Ovary (tissue), 9 donors: ENCODE results near the gene VCAN. TPM values are rescaled to one million over a fixed set of nuclear protein-coding genes. Genes with fewer than 3 reads are reported as not detected.

Experiments used
- DNase-seq, 5 donors: peaks; one replicate each; pipeline ENCODE4 v3.0.0-alpha.2; 2019 to 2020
- H3K27ac ChIP-seq, 2 donors: fragments of 200-600 bp; one replicate each; pipeline versions ENCODE4 v1.5.1 to v1.8.0; 2019 to 2022
- H3K27me3 ChIP-seq: fragments of 200-600 bp; one replicate; pipeline ENCODE4 v1.8.0; 2022
- H3K36me3 ChIP-seq: fragments of 200-600 bp; sonication (generic); one replicate; pipeline ENCODE4 v1.5.1; 2019
- H3K4me1 ChIP-seq: one replicate; pipeline ENCODE4 v1.8.1; 2013; ENCODE audit warnings: mild to moderate bottlenecking, moderate library complexity; ENCODE audit not compliant: insufficient read depth
- H3K4me3 ChIP-seq: fragments of 200-600 bp; sonication (generic); one replicate; pipeline ENCODE4 v1.5.1; 2017
- H3K9me3 ChIP-seq, 2 donors: fragments of 200-600 bp in 1 of 2; sonication (generic) in 1 of 2; one replicate each; pipeline versions ENCODE4 v1.5.1 to v1.8.1; 2013 to 2019; ENCODE audit warnings: mild to moderate bottlenecking in 1 of 2, moderate library complexity in 1 of 2
- CTCF ChIP-seq, 3 donors: fragments of 450-650 bp in 2 of 3; fragments of 200-600 bp in 1 of 3; IDR thresholded peaks; one replicate each; pipeline versions ENCODE4 v1.5.1 to v1.8.0; 2016 to 2022; ENCODE audit warnings: antibody characterized with exemption in 3 of 3, mild to moderate bottlenecking in 1 of 3
- EP300 ChIP-seq: sonication (generic); formaldehyde crosslinking; IDR thresholded peaks from one replicate; pipeline ENCODE4 v1.6.1; 2017; ENCODE audit warnings: antibody characterized with exemption
- POLR2A ChIP-seq: fragments of 450-650 bp; IDR thresholded peaks from one replicate; pipeline ENCODE4 v1.6.1; 2017; ENCODE audit warnings: antibody characterized with exemption, mild to moderate bottlenecking, moderate library complexity
- WGBS, 3 donors: extraction: QIAGEN DNeasy Blood & Tissue Kit in 1 of 3; methylation state at CpG; one replicate each; pipeline versions ENCODE4 v1.1.5 to v1.1.7; 2013 to 2017; 5-methylcytosine and 5-hydroxymethylcytosine counted together
- intact Hi-C, 4 donors: fragments of 100-400 bp; cut with DNase I; formaldehyde crosslinking; loops; one replicate each; pipeline versions ENCODE4 v1.11.0 to v1.15.1; 2022 to 2023
- polyA plus RNA-seq, 2 donors: library from polyadenylated mRNA; stranded (reverse); fragments of 200-250 nt in 1 of 2; fragments of 350-450 nt in 1 of 2; fragmentation: Illumina TruSeq in 1 of 2; extraction: RNeasy Lipid Tissue Mini Kit (QIAGEN cat#74804) in 1 of 2; gene quantifications; one replicate each; pipeline ENCODE4 v1.2.3, GENCODE V29; 2013 to 2014
- total RNA-seq, 7 donors: library from RNA; depleted of rRNA in 2 of 7; stranded (reverse); fragments of >200 nt in 2 of 7; fragmentation: NEBNext Ultra II Directional in 3 of 7; extraction: Animal tissue kit (Norgen Biotek cat#: 25700) in 3 of 7; gene quantifications; one replicate each; pipeline versions ENCODE4 v1.1.0 to v1.2.4, GENCODE V29; 2016 to 2023
- donor health status: DM: no; HTN: no; CAD: no; lungs with moderate emphysema.
- donor health status: DM: no; HTN: no; CAD: no.
- donor health status: Bipolar disorder and iron deficiency.
- donor health status: DM: yes; HTN: yes; CAD: no.
- donor health status: DM: no; HTN: no; CAD: no.
- donor health status: DM: yes; HTN: yes; CAD: no.

VCAN gene
- total and polyA plus RNA-seq, 9 donors: 2.2 to 21.3 (median 7.3) TPM

GRCh38 chr5:83444445-83444844 is 27.1 kb upstream of the VCAN start:
- intact Hi-C loops: no loop called here
- 70 to 98% (median 95%) methylated on average over 2 of the region's 2 CpGs for WGBS, 3 donors
- H3K27ac ChIP-seq: no peak overlapping the region

GRCh38 chr5:83446253-83446947 is 25.1 kb upstream of the VCAN start:
- TF ChIP-seq CTCF (IDR thresholded peaks at IDR 0.05) (no peak), POLR2A (no peak), EP300 (no peak)
- Histone ChIP-seq H3K27me3 (no peaks in the 10 kb centered on the region), H3K27ac (no peak overlapping the region), H3K36me3 (no peaks in the 10 kb centered on the region), H3K9me3 (no peaks in the 10 kb centered on the region), H3K4me1 (no peaks in the 10 kb centered on the region), H3K4me3 (no peak overlapping the region)
- no peak for DNase-seq
- intact Hi-C loops: no loop called here
- 19 to 51% (median 26%) methylated on average over 4 of the region's 4 CpGs for WGBS, 3 donors

More at GRCh38 chr5:83444445-83444844, 27.1 kb upstream of the VCAN start:
- H3K27me3 ChIP-seq: no peaks in the 10 kb centered on the region
- no peaks in the 10 kb centered on the region for H3K4me1 ChIP-seq
- DNase-seq: no peak
- TF ChIP-seq EP300 (no peak), CTCF (IDR thresholded peaks at IDR 0.05) (no peak), POLR2A (no peak)
- no peak overlapping the region for H3K4me3 ChIP-seq
- H3K36me3 ChIP-seq: no peaks in the 10 kb centered on the region
- no peaks in the 10 kb centered on the region for H3K9me3 ChIP-seq

GRCh38 chr5:83447533-83447932 is 24.0 kb upstream of the VCAN start:
- no peaks in the 10 kb centered on the region for H3K4me1 ChIP-seq
- TF ChIP-seq POLR2A (no peak), CTCF (IDR thresholded peaks at IDR 0.05) (no peak), EP300 (no peak)
- DNase-seq: no peak
- H3K27me3 ChIP-seq: no peaks in the 10 kb centered on the region
- intact Hi-C loops: no loop called here
- WGBS, 3 donors: 93 to 95% (median 95%) methylated on average over 1 of the region's 1 CpG
- no peaks in the 10 kb centered on the region for H3K9me3 ChIP-seq
- no peaks in the 10 kb centered on the region for H3K36me3 ChIP-seq
- no peak overlapping the region for H3K4me3 ChIP-seq
- no peak overlapping the region for H3K27ac ChIP-seq

GRCh38 chr5:83450183-83450966 is 21.2 kb upstream of the VCAN start:
- Histone ChIP-seq H3K36me3 (no peaks in the 10 kb centered on the region), H3K27me3 (no peaks in the 10 kb centered on the region), H3K27ac (no peak overlapping the region), H3K4me1 (no peaks in the 10 kb centered on the region), H3K4me3 (no peak overlapping the region), H3K9me3 (no peaks in the 10 kb centered on the region)
- no peak for TF ChIP-seq EP300
- TF ChIP-seq POLR2A: no peak
- TF ChIP-seq CTCF (IDR thresholded peaks at IDR 0.05): no peak
- no peak for DNase-seq
- 59 to 75% (median 60%) methylated on average over 4 of the region's 4 CpGs for WGBS, 3 donors
- intact Hi-C loops: no loop called here
